Stimulated activated naive CD8-positive, alpha-beta T cell treated with anti-CD3 and anti-CD28 coated beads, Interleukin-15, Interleukin-2, amounts not matched to agents 100 ng/mL and 50 ng/mL, for 24 hours (primary cell): Measurements from ENCODE around the gene ZBTB43.
"Not testable (repeated sequence)": the region's sequence is repeated elsewhere in the genome, so short reads cannot be mapped to it uniquely, and the experiment has no call there.

Experiments used
- H3K27ac Mint-ChIP-seq: one replicate; pipeline ENCODE4 v1.8.0; 2021; ENCODE audit warnings: mild to moderate bottlenecking, mixed read lengths
- H3K27me3 Mint-ChIP-seq: one replicate; pipeline ENCODE4 v1.8.0; 2021; ENCODE audit warnings: mixed read lengths
- H3K36me3 Mint-ChIP-seq: one replicate; pipeline ENCODE4 v1.8.0; 2021; ENCODE audit warnings: low read depth, mixed read lengths
- H3K4me1 Mint-ChIP-seq: one replicate; pipeline ENCODE4 v1.8.0; 2021; ENCODE audit warnings: low read depth, mixed read lengths
- H3K4me3 Mint-ChIP-seq: one replicate; pipeline ENCODE4 v1.8.0; 2021; ENCODE audit warnings: mild to moderate bottlenecking, mixed read lengths
- H3K9me3 Mint-ChIP-seq: one replicate; pipeline ENCODE4 v1.8.0; 2021; ENCODE audit warnings: mixed read lengths

ZBTB43 gene

GRCh38 chr9:126804696-126805553 is at the start of gene ZBTB43:
ZBTB43 (plus strand) TSS chr9:126805040; CDS start chr9:126832510, 27,470 bp downstream.
- Mint-ChIP-seq H3K9me3 (peaks cover 5% of the 10 kb centered on the region), H3K4me1 (peaks cover 40% of the 10 kb centered on the region), H3K27ac (peak within 1 kb of the TSS; percentile 99), H3K27me3 (no peaks in the 10 kb centered on the region), H3K4me3 (peak within 1 kb of the TSS; percentile 99), H3K36me3 (peaks cover 18% of the 10 kb centered on the region)

- no peaks in the 10 kb centered on the region for H3K4me1 Mint-ChIP-seq
Measured at GRCh38 chr9:126755317-126755875, 49.4 kb upstream of the ZBTB43 start.

GRCh38 chr9:126756238-126756637 is 48.6 kb upstream of the ZBTB43 start:
- H3K27me3 Mint-ChIP-seq: no peaks in the 10 kb centered on the region
- H3K4me1 Mint-ChIP-seq: no peaks in the 10 kb centered on the region
- no peak overlapping the region for H3K4me3 Mint-ChIP-seq
- no peaks in the 10 kb centered on the region for H3K9me3 Mint-ChIP-seq
- H3K36me3 Mint-ChIP-seq: no peaks in the 10 kb centered on the region
- no peak overlapping the region for H3K27ac Mint-ChIP-seq

More at GRCh38 chr9:126755317-126755875, 49.4 kb upstream of the ZBTB43 start:
- Mint-ChIP-seq H3K36me3 (no peaks in the 10 kb centered on the region), H3K9me3 (no peaks in the 10 kb centered on the region), H3K4me3 (no peak overlapping the region), H3K27ac (no peak overlapping the region), H3K27me3 (no peaks in the 10 kb centered on the region)

- Mint-ChIP-seq H3K9me3 (no peaks in the 10 kb centered on the region), H3K4me1 (no peaks in the 10 kb centered on the region), H3K4me3 (no peak overlapping the region), H3K27me3 (no peaks in the 10 kb centered on the region), H3K36me3 (no peaks in the 10 kb centered on the region), H3K27ac (no peak overlapping the region)
Measured at GRCh38 chr9:126756876-126757415, 47.9 kb upstream of the ZBTB43 start.

GRCh38 chr9:126758916-126759585 is 45.8 kb upstream of the ZBTB43 start:
- Mint-ChIP-seq H3K27me3 (no peaks in the 10 kb centered on the region), H3K36me3 (no peaks in the 10 kb centered on the region), H3K9me3 (no peaks in the 10 kb centered on the region), H3K4me1 (no peaks in the 10 kb centered on the region), H3K4me3 (no peak overlapping the region), H3K27ac (no peak overlapping the region)

GRCh38 chr9:126761274-126761673 is 43.6 kb upstream of the ZBTB43 start:
- no peak overlapping the region for H3K27ac Mint-ChIP-seq
- H3K27me3 Mint-ChIP-seq: no peaks in the 10 kb centered on the region
- H3K36me3 Mint-ChIP-seq: no peaks in the 10 kb centered on the region
- no peak overlapping the region for H3K4me3 Mint-ChIP-seq
- no peaks in the 10 kb centered on the region for H3K4me1 Mint-ChIP-seq
- no peaks in the 10 kb centered on the region for H3K9me3 Mint-ChIP-seq

GRCh38 chr9:126763130-126763764 is 41.6 kb upstream of the ZBTB43 start:
- H3K4me1 Mint-ChIP-seq: no peaks in the 10 kb centered on the region
- no peak overlapping the region for H3K27ac Mint-ChIP-seq
- no peaks in the 10 kb centered on the region for H3K27me3 Mint-ChIP-seq
- no peak overlapping the region for H3K4me3 Mint-ChIP-seq
- H3K9me3 Mint-ChIP-seq: no peaks in the 10 kb centered on the region
- H3K36me3 Mint-ChIP-seq: no peaks in the 10 kb centered on the region

- Mint-ChIP-seq H3K27ac (no peak overlapping the region), H3K9me3 (no peaks in the 10 kb centered on the region), H3K4me1 (no peaks in the 10 kb centered on the region), H3K27me3 (peaks cover 28% of the 10 kb centered on the region), H3K36me3 (no peaks in the 10 kb centered on the region), H3K4me3 (no peak overlapping the region)
Measured at GRCh38 chr9:126773004-126773607, 31.7 kb upstream of the ZBTB43 start.

- no peak overlapping the region for H3K27ac Mint-ChIP-seq
- no peaks in the 10 kb centered on the region for H3K9me3 Mint-ChIP-seq
- H3K4me3 Mint-ChIP-seq: no peak overlapping the region
- H3K27me3 Mint-ChIP-seq: peaks cover 37% of the 10 kb centered on the region
- no peaks in the 10 kb centered on the region for H3K36me3 Mint-ChIP-seq
- no peaks in the 10 kb centered on the region for H3K4me1 Mint-ChIP-seq
Measured at GRCh38 chr9:126775926-126776325, 28.9 kb upstream of the ZBTB43 start.

GRCh38 chr9:126777733-126778132 is 27.1 kb upstream of the ZBTB43 start:
- no peak overlapping the region for H3K27ac Mint-ChIP-seq
- H3K27me3 Mint-ChIP-seq: peaks cover 41% of the 10 kb centered on the region
- no peaks in the 10 kb centered on the region for H3K4me1 Mint-ChIP-seq
- no peaks in the 10 kb centered on the region for H3K9me3 Mint-ChIP-seq
- no peak overlapping the region for H3K4me3 Mint-ChIP-seq
- H3K36me3 Mint-ChIP-seq: no peaks in the 10 kb centered on the region

- Mint-ChIP-seq H3K27ac (no peak overlapping the region), H3K4me1 (no peaks in the 10 kb centered on the region), H3K36me3 (no peaks in the 10 kb centered on the region), H3K4me3 (no peak overlapping the region), H3K9me3 (no peaks in the 10 kb centered on the region), H3K27me3 (peaks cover 39% of the 10 kb centered on the region)
Measured at GRCh38 chr9:126778141-126778540, 26.7 kb upstream of the ZBTB43 start.

GRCh38 chr9:126778696-126779095 is 26.1 kb upstream of the ZBTB43 start:
- H3K9me3 Mint-ChIP-seq, H3K36me3 Mint-ChIP-seq, H3K4me1 Mint-ChIP-seq, H3K4me3 Mint-ChIP-seq, H3K27ac Mint-ChIP-seq: not testable (repeated sequence)
- H3K27me3 Mint-ChIP-seq: peaks cover 36% of the 10 kb centered on the region

GRCh38 chr9:126781186-126782052 is 23.4 kb upstream of the ZBTB43 start:
- no peak overlapping the region for H3K27ac Mint-ChIP-seq
- H3K9me3 Mint-ChIP-seq: no peaks in the 10 kb centered on the region

GRCh38 chr9:126782053-126782388 is 22.8 kb upstream of the ZBTB43 start:
- H3K36me3 Mint-ChIP-seq: no peaks in the 10 kb centered on the region
- no peaks in the 10 kb centered on the region for H3K9me3 Mint-ChIP-seq
- no peaks in the 10 kb centered on the region for H3K4me1 Mint-ChIP-seq
- H3K27ac Mint-ChIP-seq: no peak overlapping the region
- peaks cover 36% of the 10 kb centered on the region for H3K27me3 Mint-ChIP-seq
- no peak overlapping the region for H3K4me3 Mint-ChIP-seq

More at GRCh38 chr9:126781186-126782052, 23.4 kb upstream of the ZBTB43 start:
- Mint-ChIP-seq H3K36me3 (no peaks in the 10 kb centered on the region), H3K4me3 (no peak overlapping the region), H3K27me3 (peaks cover 30% of the 10 kb centered on the region), H3K4me1 (no peaks in the 10 kb centered on the region)
